Epithelial cell of proximal tubule (primary cell): ENCODE measurements around the gene TBC1D17. TPM values are rescaled to one million over a fixed set of nuclear protein-coding genes. Genes with fewer than 3 reads are reported as not detected.

Experiments
- DNase-seq: peaks from one replicate; pipeline ENCODE4 v3.0.0-alpha.2; 2011; ENCODE audit warnings: low read depth
- H3K4me3 ChIP-seq: 2 replicates; pipeline ENCODE4 v1.5.1; 2011; ENCODE audit warnings: low read depth, mild to moderate bottlenecking, low read length
- total RNA-seq: library from RNA; depleted of rRNA; stranded (reverse); fragments of >200 nt; gene quantifications from 2 replicates; pipeline ENCODE4 v1.2.3, GENCODE V29; 2015
- TF ChIP-seq, protein P1 (sequence below): conservative IDR thresholded peaks from 2 replicates; pipeline ENCODE4 v1.5.1; 2012; ENCODE audit warnings: low read depth, mild to moderate bottlenecking, low read length

TBC1D17 gene
- 11.9 and 16.8 TPM in 2 replicates for total RNA-seq

DNA sequence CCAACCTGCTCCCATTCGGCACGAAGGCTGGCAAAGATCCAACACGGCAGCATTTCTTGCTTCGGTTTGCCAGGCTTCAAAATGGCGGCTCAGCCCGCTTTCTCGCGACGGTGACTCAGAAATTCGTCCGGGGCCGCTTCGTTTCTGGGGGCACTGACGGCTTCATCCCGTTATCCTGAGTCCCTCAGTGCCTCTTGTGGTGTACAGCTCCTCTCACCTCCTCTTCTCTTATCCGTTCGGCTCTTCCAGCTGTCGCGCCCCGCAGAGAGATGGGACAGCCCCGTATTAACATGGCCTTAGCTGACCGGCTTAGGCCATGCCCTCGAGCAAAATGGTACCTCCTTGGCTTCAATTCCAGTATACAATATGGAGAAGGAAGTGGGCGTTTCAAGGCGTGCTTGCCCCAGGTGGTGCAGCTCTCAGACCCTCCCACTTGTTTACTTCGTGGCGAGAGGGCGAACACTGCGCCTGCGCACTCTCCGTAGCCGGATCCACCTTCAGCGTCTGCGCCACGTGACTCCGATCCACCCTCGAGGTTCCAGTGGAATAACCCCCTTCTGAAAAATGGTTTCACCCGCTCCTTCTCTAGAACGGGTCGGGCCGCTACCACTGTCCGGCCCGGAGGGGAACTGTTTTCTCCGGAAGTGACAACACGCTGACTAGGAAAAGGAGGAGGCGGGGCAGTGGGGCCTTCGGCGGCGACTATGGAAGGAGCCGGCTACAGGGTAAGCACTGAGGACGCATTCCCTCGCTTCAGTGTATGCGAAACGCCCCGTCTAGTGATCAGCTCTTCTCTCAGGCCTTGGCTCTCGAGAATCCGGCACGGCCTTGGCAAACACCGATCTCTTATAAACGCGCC lies at the start of gene TBC1D17, which contains the start of gene AKT1S1:
Gene TBC1D17 (plus strand): TSS at position 683 of the 859 bp plus-strand sequence. CDS start 22 bp downstream, at position 705.
Gene AKT1S1 (minus strand): TSS at position 336 of the 859 bp plus-strand sequence. CDS start 4,060 bp downstream, outside the sequence.
- TF ChIP-seq, protein P1, sequence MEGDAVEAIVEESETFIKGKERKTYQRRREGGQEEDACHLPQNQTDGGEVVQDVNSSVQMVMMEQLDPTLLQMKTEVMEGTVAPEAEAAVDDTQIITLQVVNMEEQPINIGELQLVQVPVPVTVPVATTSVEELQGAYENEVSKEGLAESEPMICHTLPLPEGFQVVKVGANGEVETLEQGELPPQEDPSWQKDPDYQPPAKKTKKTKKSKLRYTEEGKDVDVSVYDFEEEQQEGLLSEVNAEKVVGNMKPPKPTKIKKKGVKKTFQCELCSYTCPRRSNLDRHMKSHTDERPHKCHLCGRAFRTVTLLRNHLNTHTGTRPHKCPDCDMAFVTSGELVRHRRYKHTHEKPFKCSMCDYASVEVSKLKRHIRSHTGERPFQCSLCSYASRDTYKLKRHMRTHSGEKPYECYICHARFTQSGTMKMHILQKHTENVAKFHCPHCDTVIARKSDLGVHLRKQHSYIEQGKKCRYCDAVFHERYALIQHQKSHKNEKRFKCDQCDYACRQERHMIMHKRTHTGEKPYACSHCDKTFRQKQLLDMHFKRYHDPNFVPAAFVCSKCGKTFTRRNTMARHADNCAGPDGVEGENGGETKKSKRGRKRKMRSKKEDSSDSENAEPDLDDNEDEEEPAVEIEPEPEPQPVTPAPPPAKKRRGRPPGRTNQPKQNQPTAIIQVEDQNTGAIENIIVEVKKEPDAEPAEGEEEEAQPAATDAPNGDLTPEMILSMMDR, result no peak
- peak within 1 kb of the TSS; percentile 61 for H3K4me3 ChIP-seq
- DNase-seq, result peak; percentile 98

- H3K4me3 ChIP-seq, result no peak overlapping the region
- TF ChIP-seq, protein P1, result no peak
- no peak for DNase-seq
Observed at GRCh38 chr19:49829200-49829599, 48.3 kb upstream of the TBC1D17 start.

DNA sequence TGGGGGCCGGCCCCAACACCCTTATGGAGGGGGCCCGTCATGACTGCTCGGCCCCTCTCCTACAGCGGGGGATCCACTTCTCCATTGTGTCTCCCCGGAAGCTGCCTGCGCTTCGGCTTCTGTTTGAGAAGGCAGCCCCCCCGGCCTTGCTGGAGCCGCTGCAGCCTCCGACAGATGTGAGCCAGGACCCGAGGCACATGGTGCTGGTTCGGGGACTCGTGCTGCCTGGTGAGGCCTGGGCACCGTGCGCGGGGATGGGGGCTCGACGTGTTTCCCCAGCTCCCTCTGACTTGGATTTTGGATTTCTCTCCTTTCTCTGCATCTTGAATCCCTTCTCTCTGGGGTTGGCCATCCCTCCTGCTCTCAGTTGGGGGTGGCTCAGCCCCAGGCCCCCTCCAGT lies 47.8 kb upstream of the TBC1D17 start:
- no peak for DNase-seq
- H3K4me3 ChIP-seq, result no peak overlapping the region
- TF ChIP-seq, protein P1, result no peak

DNA sequence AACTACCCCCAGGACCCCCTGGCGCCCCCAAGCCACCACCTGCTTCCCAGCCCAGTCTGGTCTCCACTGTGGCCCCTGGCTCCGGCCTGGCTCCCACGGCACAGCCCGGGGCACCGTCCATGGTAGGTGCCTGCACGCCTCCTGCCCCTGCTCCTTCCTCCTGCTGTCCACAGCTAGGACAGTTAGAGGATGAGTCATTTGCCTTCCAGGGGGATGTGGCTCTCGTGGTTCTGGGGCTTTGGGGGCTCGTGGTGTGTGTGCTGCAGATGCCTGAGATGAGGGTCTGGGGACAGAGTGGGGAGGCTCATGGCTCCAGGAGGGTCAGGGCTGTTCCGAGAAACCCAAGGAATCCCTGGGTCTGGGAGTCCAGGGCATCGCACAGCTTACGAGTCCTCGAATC lies 46.7 kb upstream of the TBC1D17 start:
- no peak overlapping the region for H3K4me3 ChIP-seq
- TF ChIP-seq, protein P1, result no peak
- DNase-seq, result no peak

DNA sequence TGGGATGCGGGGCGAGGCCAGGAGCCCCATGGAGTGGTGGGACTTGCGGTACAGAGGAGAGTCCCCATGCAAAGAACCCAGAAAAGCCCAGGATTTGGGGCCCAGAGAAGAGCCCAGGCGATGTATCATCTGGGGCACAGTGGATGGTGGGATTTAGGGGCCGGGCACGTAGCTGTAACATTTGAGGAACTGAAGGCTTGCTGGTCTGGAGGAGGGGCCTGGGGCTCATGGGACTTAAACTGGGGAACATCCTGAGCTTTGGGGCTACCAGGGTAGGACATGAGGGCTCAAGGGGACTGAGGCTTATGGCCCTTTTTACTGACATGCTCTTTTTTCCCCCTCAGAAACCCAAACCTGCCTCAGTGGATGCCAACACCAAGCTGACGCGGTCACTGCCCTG lies 45.9 kb upstream of the TBC1D17 start:
- DNase-seq, result no peak
- TF ChIP-seq, protein P1, result no peak
- H3K4me3 ChIP-seq, result no peak overlapping the region

DNA sequence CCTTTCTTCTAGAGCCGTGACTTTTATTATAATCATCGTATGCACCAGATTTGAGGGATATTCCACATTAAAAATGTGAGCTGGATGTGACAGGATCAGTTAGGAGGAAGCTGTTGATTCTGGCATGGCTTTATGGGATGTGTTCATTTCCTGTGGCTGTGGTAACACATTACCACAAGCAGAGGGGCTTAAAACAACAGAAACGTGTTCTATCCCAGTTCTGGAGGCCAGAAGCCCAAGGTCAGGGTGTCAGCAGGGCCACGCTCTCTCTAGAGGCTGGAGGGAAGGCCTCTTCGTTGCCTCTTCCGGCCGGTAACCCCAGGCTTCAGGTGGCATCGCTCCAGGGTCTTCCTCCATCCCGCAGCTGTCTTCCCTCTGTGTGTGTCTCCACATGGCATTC lies 44.9 kb upstream of the TBC1D17 start:
- TF ChIP-seq, protein P1, result no peak
- H3K4me3 ChIP-seq, result no peak overlapping the region
- DNase-seq, result no peak
